Measurements from ENCODE around the gene ZMIZ1.

DNA sequence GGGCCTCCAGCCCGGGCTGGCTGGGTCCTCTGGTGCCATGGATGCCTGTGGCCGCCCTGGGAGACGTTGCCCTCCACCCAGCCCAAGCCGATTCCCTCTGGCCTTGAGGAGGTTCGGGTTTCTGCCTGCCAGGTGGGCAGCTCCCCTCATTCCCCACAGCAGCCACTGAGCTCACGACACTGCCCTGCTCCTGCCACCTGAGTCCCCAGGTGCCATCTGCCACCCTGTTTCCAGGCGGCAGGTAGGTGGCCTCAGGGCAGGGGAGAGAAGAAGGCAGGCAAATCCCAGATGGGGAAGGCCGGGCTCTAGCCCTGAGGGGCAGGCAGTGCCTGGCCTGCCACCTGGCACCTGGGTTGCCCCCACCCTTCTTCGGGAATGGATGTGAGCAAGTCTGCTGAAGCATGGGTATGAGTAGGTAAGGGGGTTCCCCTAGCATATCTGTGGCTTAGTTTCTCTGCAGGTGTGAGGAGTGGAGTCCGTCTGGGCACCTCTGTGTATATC, 186.3 kb downstream of the ZMIZ1 start:
- no peak for TF ChIP-seq POLR2AphosphoS5 (IDR thresholded peaks at IDR 0.05; ENCODE audit: low read depth, low read length)
- TF ChIP-seq, protein P1, sequence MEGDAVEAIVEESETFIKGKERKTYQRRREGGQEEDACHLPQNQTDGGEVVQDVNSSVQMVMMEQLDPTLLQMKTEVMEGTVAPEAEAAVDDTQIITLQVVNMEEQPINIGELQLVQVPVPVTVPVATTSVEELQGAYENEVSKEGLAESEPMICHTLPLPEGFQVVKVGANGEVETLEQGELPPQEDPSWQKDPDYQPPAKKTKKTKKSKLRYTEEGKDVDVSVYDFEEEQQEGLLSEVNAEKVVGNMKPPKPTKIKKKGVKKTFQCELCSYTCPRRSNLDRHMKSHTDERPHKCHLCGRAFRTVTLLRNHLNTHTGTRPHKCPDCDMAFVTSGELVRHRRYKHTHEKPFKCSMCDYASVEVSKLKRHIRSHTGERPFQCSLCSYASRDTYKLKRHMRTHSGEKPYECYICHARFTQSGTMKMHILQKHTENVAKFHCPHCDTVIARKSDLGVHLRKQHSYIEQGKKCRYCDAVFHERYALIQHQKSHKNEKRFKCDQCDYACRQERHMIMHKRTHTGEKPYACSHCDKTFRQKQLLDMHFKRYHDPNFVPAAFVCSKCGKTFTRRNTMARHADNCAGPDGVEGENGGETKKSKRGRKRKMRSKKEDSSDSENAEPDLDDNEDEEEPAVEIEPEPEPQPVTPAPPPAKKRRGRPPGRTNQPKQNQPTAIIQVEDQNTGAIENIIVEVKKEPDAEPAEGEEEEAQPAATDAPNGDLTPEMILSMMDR (IDR thresholded peaks at IDR 0.05) = no peak
